ENCODE measurements around the gene GNB1L.

The GNB1L gene

GRCh38 chr22:19821523-19822300 lies 33.0 kb downstream of the GNB1L start:
- no peak for DNase-seq

GRCh38 chr22:19820880-19821522 lies 33.7 kb downstream of the GNB1L start:
- DNase-seq: no peak

GRCh38 chr22:19819911-19820879 lies 34.5 kb downstream of the GNB1L start:
- no peak for DNase-seq

GRCh38 chr22:19819208-19819910 lies 35.3 kb downstream of the GNB1L start:
- no peak for DNase-seq

GRCh38 chr22:19818324-19819207 lies 36.1 kb downstream of the GNB1L start:
- DNase-seq: no peak

- DNase-seq: no peak
Observed at GRCh38 chr22:19816372-19817119, 38.1 kb downstream of the GNB1L start.

GRCh38 chr22:19815823-19816290 lies 38.8 kb downstream of the GNB1L start:
- DNase-seq: no peak

GRCh38 chr22:19815093-19815822 lies 39.4 kb downstream of the GNB1L start:
- DNase-seq: no peak

GRCh38 chr22:19814428-19814827 lies 40.2 kb downstream of the GNB1L start:
- DNase-seq: no peak

- DNase-seq: no peak
Observed at GRCh38 chr22:19812910-19813309, 41.8 kb downstream of the GNB1L start.

- no peak for DNase-seq
Observed at GRCh38 chr22:19811811-19812771, 42.6 kb downstream of the GNB1L start.

- DNase-seq: no peak
Observed at GRCh38 chr22:19811211-19811621, 43.5 kb downstream of the GNB1L start.

- no peak for DNase-seq
Observed at GRCh38 chr22:19810381-19811201, 44.1 kb downstream of the GNB1L start.

GRCh38 chr22:19809741-19810140 lies 44.9 kb downstream of the GNB1L start:
- DNase-seq: no peak

GRCh38 chr22:19808873-19809478 lies 45.7 kb downstream of the GNB1L start:
- DNase-seq: no peak

GRCh38 chr22:19807914-19808872 lies 46.5 kb downstream of the GNB1L start:
- DNase-seq: no peak

Data from suppressor macrophage treated with lipopolysaccharide for 1 hour (primary cell).